NCI-H1105 (cell line): ENCODE data around the gene ESR2.

Experiments used
- DNase-seq: peaks from one replicate; lab custom pipeline; 2025; lab: John Stamatoyannopoulos, UW

The ESR2 gene

GRCh38 chr14:64266239-64266638 is 27.9 kb downstream of the ESR2 start:
- DNase-seq: no peak

DNA sequence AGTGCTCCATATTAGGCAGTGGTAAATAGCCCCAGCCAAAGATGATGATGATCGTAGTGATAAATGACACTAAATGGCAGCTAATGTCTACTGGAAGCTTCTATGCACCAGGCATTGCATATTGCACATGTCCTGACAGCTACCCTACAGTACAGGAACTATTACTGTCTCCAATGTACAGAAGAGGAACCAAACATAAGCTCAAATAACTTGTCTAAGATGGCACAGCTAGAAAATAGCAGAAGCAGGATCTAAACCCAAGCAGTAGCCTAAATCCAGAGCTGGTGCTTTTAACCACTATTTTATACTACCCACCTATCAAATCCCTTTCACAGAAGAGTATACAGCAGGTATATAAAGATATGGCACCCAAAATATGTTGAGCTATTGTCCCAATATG is 28.9 kb downstream of the ESR2 start:
- DNase-seq: no peak

- DNase-seq: no peak
These were observed 33.8 kb downstream of the ESR2 start for GRCh38 chr14:64260418-64260817.

GRCh38 chr14:64255756-64256155 is 38.4 kb downstream of the ESR2 start:
- DNase-seq: no peak

GRCh38 chr14:64253672-64254071 is 40.5 kb downstream of the ESR2 start:
- no peak for DNase-seq

- no peak for DNase-seq
These were observed 44.8 kb downstream of the ESR2 start for GRCh38 chr14:64249363-64249762.

DNA sequence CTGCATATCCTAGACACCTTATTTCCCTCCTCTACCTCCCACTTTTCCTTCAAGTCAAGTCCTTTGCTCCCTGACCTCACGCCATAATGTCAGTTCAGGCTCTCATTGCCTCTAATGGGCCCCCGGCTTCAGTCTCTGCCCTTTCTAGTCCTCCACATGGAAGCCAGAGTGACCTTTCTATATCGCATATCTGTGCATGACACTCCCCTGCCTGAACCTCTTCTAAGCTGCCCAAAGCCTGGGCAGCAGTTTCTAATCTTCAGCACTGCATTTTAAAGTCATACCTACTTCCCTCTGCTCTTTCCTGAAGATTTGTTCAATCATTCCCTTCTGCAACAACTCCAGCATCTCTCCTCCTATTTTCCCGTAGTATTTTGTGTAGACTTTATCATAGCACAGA is 45.5 kb downstream of the ESR2 start:
- DNase-seq: no peak

- no peak for DNase-seq
These were observed 47.0 kb downstream of the ESR2 start for GRCh38 chr14:64247195-64247594.

DNA sequence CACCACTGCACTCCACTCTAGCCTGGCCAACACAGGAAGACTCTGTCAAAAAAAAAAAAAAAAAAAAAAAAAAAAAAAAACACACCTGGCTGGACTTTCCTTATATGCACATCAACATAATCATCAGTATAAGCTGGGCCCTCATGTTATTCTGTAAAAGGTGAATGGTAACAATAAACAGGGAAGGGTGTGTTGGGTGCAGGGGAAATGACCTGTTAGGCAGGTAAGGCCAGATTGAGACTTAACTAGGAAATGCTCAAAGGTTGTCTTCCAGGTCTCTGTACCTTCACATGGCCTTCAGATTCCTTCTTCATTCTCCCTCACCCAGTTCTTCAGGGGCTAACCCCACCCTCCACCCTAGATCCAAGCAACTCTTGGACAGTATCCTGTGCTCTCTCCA is 47.5 kb downstream of the ESR2 start:
- DNase-seq: no peak

DNA sequence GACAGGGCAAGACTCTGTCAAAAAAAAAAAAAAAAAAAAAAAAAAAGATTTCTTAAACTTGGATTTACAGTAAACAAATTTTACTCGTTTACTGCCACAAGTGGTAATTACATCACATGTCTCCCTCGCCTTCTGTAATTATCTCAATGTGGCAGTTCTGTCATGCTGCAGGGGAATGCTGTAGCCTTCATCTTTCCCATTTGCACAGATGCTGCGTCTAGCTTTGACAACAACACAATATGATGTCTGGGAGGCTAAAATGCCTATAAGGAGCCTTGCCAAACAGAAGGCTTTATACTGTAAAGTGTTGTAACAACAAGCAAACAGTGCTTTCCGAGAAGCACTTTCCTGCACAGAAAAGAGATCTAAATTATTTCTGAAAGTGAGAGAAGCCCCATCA is 48.7 kb downstream of the ESR2 start:
- DNase-seq: no peak

DNA sequence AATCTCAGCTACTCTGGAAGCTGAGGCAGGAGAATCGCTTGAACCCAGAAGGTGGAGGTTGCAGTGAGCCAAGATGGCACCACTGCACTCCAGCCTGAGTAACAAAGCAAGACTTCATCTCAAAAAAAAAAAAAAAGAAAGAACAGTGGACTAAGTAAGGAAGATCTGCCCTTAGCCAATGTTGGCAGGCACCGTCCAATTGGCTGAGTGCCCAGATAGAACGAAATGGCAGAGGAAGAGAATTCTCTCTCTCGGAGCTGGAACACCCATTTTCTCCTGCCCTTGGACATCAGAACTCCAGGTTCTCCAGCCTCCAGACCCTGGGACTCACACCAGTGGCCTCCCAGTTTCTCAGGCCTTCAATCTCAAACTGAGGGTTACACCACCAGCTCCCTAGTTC is 49.9 kb downstream of the ESR2 start:
- peak; percentile 23 for DNase-seq

DNA sequence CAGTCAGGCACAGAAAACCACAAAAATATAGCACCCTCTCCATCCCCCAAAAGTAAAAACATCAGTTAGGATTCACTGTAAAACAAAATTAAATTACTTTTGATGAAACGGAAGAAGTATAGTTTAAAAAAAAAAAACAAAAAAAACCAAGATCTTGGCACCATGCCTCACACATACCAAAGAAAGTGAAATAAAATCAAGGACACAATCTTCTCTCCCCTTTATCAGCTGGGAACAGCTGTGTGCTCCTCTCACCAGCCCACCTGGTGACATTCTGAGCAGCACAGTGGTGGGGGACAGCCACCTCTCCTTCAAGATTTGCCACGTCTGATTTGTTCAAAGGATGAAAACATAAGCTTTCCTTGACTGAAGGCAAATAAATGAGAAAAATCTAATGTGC is 55.5 kb downstream of the ESR2 start:
- no peak for DNase-seq

GRCh38 chr14:64238049-64238448 is 56.1 kb downstream of the ESR2 start:
- DNase-seq: no peak

DNA sequence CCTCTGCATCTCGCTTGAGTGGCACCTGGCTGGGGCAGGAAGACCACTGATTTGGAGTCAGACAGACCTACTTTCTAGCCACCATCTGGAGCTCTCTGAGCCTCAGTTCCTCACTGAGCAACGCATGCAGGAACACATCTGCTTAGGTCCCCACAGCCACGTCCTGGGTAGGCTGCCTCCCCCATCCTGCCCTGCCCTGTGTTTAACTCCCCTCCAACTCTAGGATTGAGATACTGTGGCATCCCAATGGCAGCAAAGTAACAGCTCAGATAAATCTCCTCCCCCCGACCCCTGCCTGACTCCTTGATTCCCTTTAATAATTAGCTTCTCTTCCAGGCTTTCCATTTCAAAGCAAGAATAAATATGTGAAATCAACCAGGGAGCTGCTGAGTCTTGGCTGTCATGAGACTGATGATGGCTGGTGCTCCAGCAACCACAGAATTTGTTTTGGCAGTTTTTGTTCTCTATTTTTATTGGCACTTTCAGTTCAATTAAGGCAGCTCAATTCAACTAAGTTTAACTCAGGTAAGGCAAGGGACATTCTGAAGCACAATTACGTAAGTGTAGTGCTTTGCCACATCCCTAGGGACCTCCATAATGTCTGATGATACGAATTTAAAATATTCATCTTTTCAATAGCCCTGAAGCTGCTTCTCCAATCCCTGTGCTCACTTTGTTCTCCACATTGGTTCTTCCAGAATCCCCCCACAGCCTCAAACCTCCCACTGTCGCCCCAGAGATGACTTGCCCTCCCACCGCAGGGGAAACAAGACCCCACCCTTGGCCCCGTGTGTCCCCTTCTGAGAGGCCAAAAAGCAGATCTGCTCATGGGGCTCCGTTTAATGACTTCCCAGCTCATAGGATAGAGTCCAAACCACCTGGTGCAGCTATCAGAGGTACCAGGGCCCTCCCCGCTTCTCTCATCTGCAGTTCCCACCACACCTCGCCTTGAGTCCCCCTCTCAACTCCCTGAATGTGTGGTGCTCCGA is 58.2 kb downstream of the ESR2 start:
- no peak for DNase-seq

DNA sequence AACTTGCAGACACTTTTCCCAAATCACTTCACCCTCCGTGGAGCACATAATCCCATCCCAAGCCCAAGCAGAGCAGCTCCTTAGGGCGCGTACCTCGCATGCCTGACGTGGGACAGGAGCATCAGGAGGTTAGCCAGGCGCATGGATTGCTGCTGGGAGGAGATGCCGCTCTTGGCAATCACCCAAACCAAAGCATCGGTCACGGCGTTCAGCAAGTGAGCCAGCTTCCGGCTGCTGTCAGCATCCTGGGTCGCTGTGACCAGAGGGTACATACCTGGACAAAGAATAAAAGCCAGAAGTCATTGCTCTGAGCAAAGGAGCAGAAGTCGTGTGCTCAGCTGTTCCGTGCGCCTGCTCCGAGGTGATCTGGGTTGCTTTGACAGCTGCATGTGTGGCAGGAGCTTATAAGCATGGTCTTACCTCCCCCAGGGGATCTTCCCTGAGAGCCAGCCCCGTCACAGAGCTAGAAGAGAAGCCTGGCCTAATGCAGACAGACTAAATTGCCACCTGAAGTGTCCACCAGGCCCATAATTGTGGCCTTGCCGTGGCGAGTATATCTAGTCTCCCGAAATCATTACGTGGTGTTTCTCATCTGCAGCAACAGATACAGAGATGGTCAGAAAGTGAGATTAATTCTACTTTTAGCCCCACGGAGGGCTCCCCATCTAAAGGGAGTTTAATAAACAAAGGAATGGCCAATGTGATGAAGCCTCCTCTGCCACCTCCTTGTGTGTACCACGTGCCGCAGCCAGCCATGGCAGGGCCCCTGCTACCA is 59.1 kb downstream of the ESR2 start:
- peak; percentile 64 for DNase-seq

DNA sequence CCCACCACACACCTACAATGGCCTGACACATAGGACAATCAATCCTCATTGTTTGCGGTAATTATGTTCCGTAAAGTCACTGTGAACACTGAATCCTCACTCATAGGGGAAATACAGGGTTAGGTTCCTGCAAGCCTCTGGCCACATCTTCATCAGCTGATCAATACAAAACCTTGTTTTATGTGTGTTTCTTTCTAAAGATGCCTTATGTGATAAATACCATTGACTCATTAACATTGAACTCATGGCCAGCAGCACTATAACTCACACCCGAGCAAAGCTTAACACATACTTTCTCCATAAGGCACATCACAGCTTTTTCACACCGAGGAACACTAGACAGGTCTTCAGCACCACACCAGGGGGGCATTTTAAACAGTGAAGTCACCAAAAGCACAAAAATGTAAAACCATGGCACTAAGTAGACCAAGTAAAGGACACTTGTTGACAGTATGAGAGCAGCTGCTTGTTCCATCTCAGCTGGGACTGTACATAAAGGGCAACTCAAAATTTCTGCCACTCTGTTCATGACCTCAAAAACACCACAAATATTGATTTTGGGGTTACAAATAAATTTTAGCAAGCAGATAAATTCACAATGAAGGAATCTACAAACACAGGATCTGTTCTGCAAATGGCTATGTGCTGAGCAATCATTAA is 60.5 kb downstream of the ESR2 start:
- DNase-seq: no peak

DNA sequence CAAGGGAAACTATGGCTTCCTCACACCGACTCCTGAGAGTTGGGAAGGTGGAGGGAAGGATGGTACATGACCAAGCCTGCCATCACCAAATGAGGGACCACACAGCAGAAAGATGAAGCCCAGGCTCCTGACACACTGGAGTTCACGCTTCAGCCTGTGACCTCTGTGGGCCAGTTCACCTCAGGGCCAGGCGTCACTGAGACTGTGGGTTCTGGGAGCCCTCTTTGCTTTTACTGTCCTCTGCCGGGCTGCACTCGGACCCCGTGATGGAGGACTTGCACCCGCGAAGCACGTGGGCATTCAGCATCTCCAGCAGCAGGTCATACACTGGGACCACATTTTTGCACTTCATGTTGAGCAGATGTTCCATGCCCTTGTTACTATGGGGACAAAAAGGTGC is 61.2 kb downstream of the ESR2 start:
- DNase-seq: no peak

DNA sequence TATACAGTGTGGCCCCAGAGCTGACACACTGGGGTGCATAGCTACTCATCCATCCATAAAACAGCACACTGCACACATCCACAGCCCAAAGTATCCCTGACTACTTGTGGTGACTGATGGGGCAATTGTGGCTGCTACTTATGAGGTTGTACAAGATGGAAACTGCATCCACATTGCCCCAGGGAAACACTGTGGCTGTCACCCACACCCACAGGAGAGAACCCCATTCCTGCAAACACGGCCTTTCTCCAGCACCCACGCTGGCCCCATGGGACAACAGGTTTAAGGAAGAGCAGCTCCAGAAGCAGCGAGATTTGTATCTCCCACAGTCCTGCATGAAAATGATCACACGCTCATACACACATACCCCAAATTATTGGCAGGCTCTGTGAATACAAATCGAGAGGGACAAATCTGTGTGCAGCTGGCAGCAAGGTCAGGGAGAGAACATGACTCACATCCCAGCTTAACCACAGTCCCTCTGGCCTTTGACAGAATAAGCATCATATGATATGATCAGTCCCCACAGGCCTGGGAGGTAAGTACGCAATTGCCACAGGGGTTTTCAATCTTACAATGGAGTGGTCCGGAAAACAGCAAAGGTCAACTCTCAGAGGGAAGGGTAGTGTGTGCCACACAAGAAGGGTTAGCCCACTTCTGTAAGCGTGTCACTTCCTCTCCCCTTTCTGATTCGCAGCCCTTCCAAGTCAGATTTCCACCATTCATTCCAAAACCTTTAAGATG is 61.9 kb downstream of the ESR2 start:
- DNase-seq: no peak

DNA sequence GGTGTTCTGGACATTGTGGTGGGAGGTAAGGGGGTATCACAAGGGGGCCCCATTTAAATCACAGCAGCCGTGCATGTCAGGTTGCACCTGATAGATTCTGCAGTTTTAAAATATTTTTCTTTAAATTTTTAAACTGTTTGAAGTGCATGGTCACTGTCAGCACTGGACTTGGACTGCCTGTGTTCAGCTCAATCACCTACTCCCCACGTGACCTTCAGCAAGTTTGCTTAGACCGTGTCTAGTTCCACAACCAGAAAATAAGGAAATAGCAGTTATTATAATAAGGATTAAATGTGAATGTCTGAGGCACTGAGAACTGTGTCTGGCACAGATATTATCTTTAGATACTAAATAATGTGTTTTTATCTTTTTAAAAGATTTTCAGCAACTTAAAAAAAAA is 64.7 kb downstream of the ESR2 start:
- DNase-seq: no peak

GRCh38 chr14:64227856-64228255 is 66.3 kb downstream of the ESR2 start:
- no peak for DNase-seq

GRCh38 chr14:64225151-64225757 is 68.9 kb downstream of the ESR2 start:
- no peak for DNase-seq
